Endothelial cell of umbilical vein (primary cell): ENCODE data around the gene NDUFA8. TPM values are rescaled to one million over a fixed set of nuclear protein-coding genes. Genes with fewer than 3 reads are reported as not detected.

Source experiments
- BruUV-seq: library from RNA; stranded (reverse); fragments of 400-500 nt; replicated peaks from 2 replicates; lab custom pipeline; 2021; lab: Mats Ljungman, UMichigan
- CTCF ChIA-PET: fragments of 300-600, 350-600 bp; sonication (Branson Sonifier 250); formaldehyde crosslinking; loops from one replicate; lab custom pipeline; 2021; ENCODE audit warnings: antibody characterized with exemption, inconsistent platforms; lab: Charles Lee
- POLR2A ChIA-PET: fragments of 300-600, 350-600 bp; sonication (Branson Sonifier 250); formaldehyde crosslinking; loops from one replicate; lab custom pipeline; 2021; ENCODE audit warnings: antibody characterized with exemption, inconsistent platforms; lab: Charles Lee
- DNase-seq: peaks from one replicate; pipeline ENCODE4 v3.0.0-alpha.2; 2011; ENCODE audit warnings: low read depth, low spot score
- FAIRE-seq: peaks from 2 replicates; lab custom pipeline; 2011; peaks lifted over from hg19 to GRCh38; lab: Jason Lieb, UNC
- H2AFZ ChIP-seq: 2 replicates; pipeline ENCODE4 v1.6.0; 2012; ENCODE audit warnings: low read depth, low read length, control low read depth, inconsistent platforms
- H3K27ac ChIP-seq: 2 replicates; pipeline ENCODE4 v1.5.1; 2011; ENCODE audit warnings: low read depth, mild to moderate bottlenecking, control low read depth, low read length, moderate library complexity; ENCODE audit not compliant: insufficient read depth
- H3K27me3 ChIP-seq, 2 experiments: 2 replicates each; pipeline versions ENCODE4 v1.6.0 to v1.6.1; 2011; ENCODE audit warnings: low read length in 2 of 2, mixed read lengths in 1 of 2; ENCODE audit not compliant: control insufficient read depth in 2 of 2, insufficient read depth in 2 of 2
- H3K36me3 ChIP-seq, 2 experiments: 2 replicates in 1 of 2; 3 replicates in 1 of 2; pipeline ENCODE4 v1.5.1; 2011; ENCODE audit warnings: low read length in 2 of 2, mild to moderate bottlenecking in 1 of 2, moderate library complexity in 1 of 2; ENCODE audit not compliant: control insufficient read depth in 2 of 2, insufficient read depth in 2 of 2; ENCODE audit errors: extremely low read depth in 1 of 2
- H3K4me1 ChIP-seq: 3 replicates; pipeline ENCODE4 v1.5.1; 2011; ENCODE audit warnings: mild to moderate bottlenecking, low read length; ENCODE audit not compliant: control insufficient read depth, insufficient read depth; ENCODE audit errors: extremely low read depth
- H3K4me2 ChIP-seq: 2 replicates; pipeline ENCODE4 v1.6.1; 2011; ENCODE audit warnings: low read length, control low read depth, mixed read lengths; ENCODE audit not compliant: insufficient read depth
- H3K4me3 ChIP-seq, 3 experiments: fragments of 200-600 bp in 1 of 3; sonication (generic), shearing (Covaris generic) in 1 of 3; replicated peaks in 1 of 3; 2 replicates each; pipeline ENCODE4 v1.5.1; 2011 to 2016; ENCODE audit warnings: control low read depth in 3 of 3, low read length in 3 of 3, mild to moderate bottlenecking in 2 of 3, inconsistent platforms in 1 of 3, low read depth in 1 of 3, moderate library complexity in 1 of 3; ENCODE audit not compliant: insufficient read depth in 1 of 3
- H3K79me2 ChIP-seq: 2 replicates; pipeline ENCODE4 v1.6.0; 2012; ENCODE audit warnings: low read length, inconsistent platforms; ENCODE audit not compliant: control insufficient read depth, insufficient read depth
- H3K9ac ChIP-seq: replicated peaks from 2 replicates; pipeline ENCODE3; 2011; ENCODE audit warnings: low read length, control low read depth; ENCODE audit not compliant: insufficient read depth; ENCODE audit errors: extremely low read depth
- H3K9me1 ChIP-seq: replicated peaks from 3 replicates; pipeline ENCODE4 v1.6.0; 2011; ENCODE audit warnings: mild to moderate bottlenecking, low read length; ENCODE audit not compliant: control insufficient read depth, insufficient read depth; ENCODE audit errors: extremely low read depth
- H3K9me3 ChIP-seq: replicated peaks from 2 replicates; pipeline ENCODE4 v1.5.1; 2012; ENCODE audit warnings: low read length, inconsistent platforms; ENCODE audit not compliant: control insufficient read depth, insufficient read depth
- H4K20me1 ChIP-seq: replicated peaks from 2 replicates; pipeline ENCODE3; 2011; ENCODE audit warnings: mild to moderate bottlenecking, low read length; ENCODE audit not compliant: control insufficient read depth, insufficient read depth; ENCODE audit errors: extremely low read depth
- FOS ChIP-seq: IDR thresholded peaks from 2 replicates; pipeline ENCODE4 v1.6.1; 2011; ENCODE audit warnings: mild to moderate bottlenecking, low read length, moderate library complexity, borderline replicate concordance; ENCODE audit not compliant: insufficient read depth
- JUN ChIP-seq: IDR thresholded peaks from 2 replicates; pipeline ENCODE4 v1.6.1; 2011; ENCODE audit warnings: borderline replicate concordance, low read depth; ENCODE audit not compliant: insufficient read length, insufficient read depth
- MYC ChIP-seq: IDR thresholded peaks from one replicate; pipeline ENCODE4 v1.6.1; 2011; ENCODE audit warnings: mild to moderate bottlenecking, low read depth, low read length
- POLR2A ChIP-seq: IDR thresholded peaks from 2 replicates; pipeline ENCODE4 v1.6.1; 2012; ENCODE audit warnings: low read depth, mild to moderate bottlenecking, control low read depth, low read length
- dilution Hi-C: fragments of 300-500 bp; cut with MboI; formaldehyde crosslinking; loops from one replicate; pipeline ENCODE4 v1.15.0; 2019; ENCODE audit warnings: low sequenced_read_pairs; ENCODE audit not compliant: extremely low pct_ligation_motif_present
- intact Hi-C: fragments of 100-400 bp; cut with micrococcal nuclease; formaldehyde crosslinking; loops from one replicate; pipeline ENCODE4 v1.10.0; 2022
- polyA plus RNA-seq, 4 experiments: library from polyadenylated mRNA; depleted of rRNA in 3 of 4; stranded (reverse) in 3 of 4; unstranded in 1 of 4; fragments of >200 nt; gene quantifications; 2 replicates each; pipeline versions ENCODE4 v1.2.1 to v1.2.3, GENCODE V29; 2011 to 2012; ENCODE audit warnings: missing spikeins in 1 of 4
- total RNA-seq: library from RNA; stranded (reverse); gene quantifications from 2 replicates; pipeline ENCODE4 v1.2.3, GENCODE V29; 2021
- TF ChIP-seq, protein P1 (sequence below), 2 donors: IDR thresholded peaks; 1 replicate in 1 of 2; 2 replicates in 1 of 2; pipeline ENCODE4 v1.5.1; 2011; ENCODE audit warnings: low read length in 2 of 2, mild to moderate bottlenecking in 2 of 2, moderate library complexity in 2 of 2, control low read depth in 1 of 2, inconsistent platforms in 1 of 2, low read depth in 1 of 2; ENCODE audit not compliant: insufficient read depth in 1 of 2; ENCODE audit errors: extremely low read depth in 1 of 2

Gene NDUFA8
- total and polyA plus RNA-seq, 2 donors (not counting 3 experiments of a cell fraction or from before 2014, with no cell fraction given) = 68.2 to 100 TPM

DNA sequence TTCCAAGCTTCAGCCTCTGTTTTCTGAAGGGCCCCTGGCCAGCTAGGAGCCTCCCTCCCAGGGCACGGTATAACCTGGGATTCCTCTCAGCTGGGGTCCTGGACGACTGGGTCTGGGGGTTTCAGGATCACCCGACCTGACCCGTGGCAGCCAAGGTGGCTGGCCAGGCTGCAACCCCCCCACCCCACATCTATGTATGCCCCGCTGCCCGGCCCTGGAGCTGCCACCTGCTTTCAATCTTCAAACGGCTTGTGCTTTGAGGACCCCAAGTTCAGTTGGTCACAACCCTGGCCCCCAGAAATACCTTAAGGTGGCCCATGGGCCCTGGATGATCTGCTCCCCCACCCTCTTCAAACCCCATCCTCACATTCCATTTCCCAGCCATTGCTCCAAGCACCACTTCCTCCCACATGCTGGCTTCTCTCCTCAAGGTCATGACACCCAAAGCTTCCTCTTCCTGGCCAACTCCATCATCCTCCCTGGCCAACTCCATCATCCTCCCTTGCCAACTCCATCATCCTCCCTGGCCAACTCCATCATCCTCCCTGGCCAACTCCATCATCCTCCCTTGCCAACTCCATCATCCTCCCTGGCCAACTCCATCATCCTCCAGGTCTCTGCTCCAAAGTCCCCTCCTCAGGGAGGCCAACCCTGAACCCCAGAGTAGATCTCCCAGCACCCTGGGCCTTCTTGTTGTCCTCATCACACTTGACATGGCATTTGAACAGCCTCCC, 49.3 kb downstream of the NDUFA8 start:
- no TSS peak for BruUV-seq
- H3K79me2 ChIP-seq = no peaks in the 10 kb centered on the region
- dilution Hi-C loops (loop anchor here (25.0 kb wide), 1 partner anchor 252 kb away; the partner anchor contains the start of gene PTGS1), intact Hi-C loops (no loop called here)
- H3K9me3 ChIP-seq = no peaks in the 10 kb centered on the region
- H4K20me1 ChIP-seq = no peaks in the 10 kb centered on the region
- H3K9me1 ChIP-seq = no peaks in the 10 kb centered on the region
- no peak overlapping the region for H3K9ac ChIP-seq
- H3K27me3 ChIP-seq = peaks cover 0 to 2% of the 10 kb centered on the region in 2 experiments
- TF ChIP-seq JUN (no peak), POLR2A (no peak), FOS (no peak), MYC (no peak)
- TF ChIP-seq, protein P1, sequence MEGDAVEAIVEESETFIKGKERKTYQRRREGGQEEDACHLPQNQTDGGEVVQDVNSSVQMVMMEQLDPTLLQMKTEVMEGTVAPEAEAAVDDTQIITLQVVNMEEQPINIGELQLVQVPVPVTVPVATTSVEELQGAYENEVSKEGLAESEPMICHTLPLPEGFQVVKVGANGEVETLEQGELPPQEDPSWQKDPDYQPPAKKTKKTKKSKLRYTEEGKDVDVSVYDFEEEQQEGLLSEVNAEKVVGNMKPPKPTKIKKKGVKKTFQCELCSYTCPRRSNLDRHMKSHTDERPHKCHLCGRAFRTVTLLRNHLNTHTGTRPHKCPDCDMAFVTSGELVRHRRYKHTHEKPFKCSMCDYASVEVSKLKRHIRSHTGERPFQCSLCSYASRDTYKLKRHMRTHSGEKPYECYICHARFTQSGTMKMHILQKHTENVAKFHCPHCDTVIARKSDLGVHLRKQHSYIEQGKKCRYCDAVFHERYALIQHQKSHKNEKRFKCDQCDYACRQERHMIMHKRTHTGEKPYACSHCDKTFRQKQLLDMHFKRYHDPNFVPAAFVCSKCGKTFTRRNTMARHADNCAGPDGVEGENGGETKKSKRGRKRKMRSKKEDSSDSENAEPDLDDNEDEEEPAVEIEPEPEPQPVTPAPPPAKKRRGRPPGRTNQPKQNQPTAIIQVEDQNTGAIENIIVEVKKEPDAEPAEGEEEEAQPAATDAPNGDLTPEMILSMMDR (IDR thresholded peaks at IDR 0.05; ENCODE audit: extremely low read depth in 1 of 2, insufficient read depth in 1 of 2, low read depth in 1 of 2, low read length in 2 of 2) = no peak
- H2AFZ ChIP-seq = no peak overlapping the region
- no peaks in the 10 kb centered on the region for H3K36me3 ChIP-seq
- POLR2A ChIA-PET = no interaction called here
- no peak for FAIRE-seq
- no peak overlapping the region for H3K4me2 ChIP-seq
- H3K27ac ChIP-seq = no peak overlapping the region
- CTCF ChIA-PET = interaction anchor here (1.3 to 4.7 kb wide), 2 partner anchors 12 to 15 kb away, joined by 3 to 53 read pairs; no protein-coding TSS in a partner anchor
- H3K4me1 ChIP-seq = no peaks in the 10 kb centered on the region
- no peak for DNase-seq
- no peak overlapping the region for H3K4me3 ChIP-seq
